Cerebellar nuclear complex (tissue), 1 donor: ENCODE measurements around the gene NUP62.

Experiments
- DNase-seq, 2 experiments: peaks; one replicate each; lab custom pipeline; 2025; lab: John Stamatoyannopoulos, UW

NUP62 gene

DNA sequence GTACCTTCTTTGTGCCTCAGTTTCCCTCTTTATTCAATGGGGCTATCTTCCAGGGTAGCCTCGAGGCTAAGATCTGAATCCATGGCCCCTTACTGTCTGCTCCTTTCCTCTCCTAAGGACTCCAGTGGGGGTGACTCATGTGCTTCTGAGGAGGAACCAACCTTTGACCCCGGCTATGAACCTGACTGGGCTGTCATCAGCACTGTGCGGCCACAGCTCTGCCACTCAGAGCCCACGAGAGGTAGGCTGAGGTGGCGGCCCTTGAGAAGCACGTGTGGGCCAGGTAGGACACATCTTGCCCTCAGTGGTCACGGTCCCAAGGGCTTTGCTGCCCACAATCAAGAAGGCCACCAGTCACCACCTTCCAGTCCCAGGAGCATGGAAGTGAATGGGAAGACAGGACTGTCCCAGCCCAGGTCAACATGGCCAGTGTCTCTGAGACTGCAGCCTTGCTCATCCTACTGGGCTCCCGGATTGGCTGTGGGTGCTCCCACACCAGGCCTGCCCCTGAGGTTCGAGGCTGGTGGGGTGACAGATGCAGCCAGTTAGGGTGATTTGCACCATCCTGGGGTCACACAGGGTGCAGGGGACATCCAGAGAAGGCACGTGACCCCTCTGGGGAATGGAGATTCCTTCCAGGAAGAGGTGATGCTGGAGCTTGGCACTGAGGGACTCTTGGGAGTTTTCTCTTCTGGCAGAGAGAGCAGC, 49.0 kb downstream of the NUP62 start:
- no peak for DNase-seq

DNA sequence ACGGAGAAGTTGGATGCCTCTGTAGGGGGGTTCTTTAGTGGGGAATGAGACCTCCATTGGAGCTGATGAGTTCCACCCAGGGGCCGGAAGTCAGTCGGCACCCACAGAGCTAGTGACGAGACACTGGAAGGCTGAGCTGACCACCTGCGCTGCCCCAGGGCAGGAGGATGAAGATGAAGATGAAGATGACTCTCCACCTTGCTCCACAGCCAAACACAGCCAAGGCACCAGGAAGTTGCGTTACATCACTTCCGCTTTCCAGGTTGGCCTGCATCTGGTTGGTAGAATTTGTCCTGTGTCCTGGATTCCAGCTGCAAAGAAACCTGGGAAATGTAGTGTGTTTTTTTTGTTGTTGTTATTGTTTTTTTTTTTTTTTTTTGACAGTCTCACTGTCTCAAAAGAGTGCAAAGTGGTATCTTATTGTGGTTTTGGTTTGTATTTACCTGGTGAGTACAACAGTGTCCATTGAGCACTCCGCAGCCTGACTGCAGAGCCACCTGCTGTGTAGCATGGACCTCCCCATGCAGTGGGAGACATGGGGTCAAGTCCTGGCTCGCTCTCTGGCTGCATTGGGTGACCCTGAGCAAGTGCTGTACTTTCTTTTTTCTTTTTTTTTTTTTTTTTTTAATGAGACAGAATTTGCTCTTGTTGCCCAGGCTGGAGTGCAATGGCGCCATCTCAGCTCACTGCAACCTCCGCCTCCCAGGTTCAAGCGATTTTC, 49.9 kb downstream of the NUP62 start:
- no peak for DNase-seq

DNA sequence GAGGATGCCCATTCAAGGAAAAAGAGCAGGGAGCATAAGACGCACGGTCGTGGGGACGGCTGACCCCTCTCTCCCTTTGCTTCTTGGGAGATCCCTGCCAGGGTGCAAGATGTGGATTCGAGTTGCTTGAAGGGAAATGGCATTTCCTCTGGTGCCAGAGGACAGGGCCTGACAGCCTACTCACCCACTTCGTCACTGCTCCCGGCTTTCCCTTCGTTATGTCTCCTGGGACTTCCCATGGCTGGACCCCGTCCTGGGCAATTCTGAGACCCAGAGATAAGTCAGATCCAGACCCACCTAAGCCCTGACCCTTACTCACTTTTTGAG, 50.6 kb downstream of the NUP62 start:
- DNase-seq, result no peak

DNA sequence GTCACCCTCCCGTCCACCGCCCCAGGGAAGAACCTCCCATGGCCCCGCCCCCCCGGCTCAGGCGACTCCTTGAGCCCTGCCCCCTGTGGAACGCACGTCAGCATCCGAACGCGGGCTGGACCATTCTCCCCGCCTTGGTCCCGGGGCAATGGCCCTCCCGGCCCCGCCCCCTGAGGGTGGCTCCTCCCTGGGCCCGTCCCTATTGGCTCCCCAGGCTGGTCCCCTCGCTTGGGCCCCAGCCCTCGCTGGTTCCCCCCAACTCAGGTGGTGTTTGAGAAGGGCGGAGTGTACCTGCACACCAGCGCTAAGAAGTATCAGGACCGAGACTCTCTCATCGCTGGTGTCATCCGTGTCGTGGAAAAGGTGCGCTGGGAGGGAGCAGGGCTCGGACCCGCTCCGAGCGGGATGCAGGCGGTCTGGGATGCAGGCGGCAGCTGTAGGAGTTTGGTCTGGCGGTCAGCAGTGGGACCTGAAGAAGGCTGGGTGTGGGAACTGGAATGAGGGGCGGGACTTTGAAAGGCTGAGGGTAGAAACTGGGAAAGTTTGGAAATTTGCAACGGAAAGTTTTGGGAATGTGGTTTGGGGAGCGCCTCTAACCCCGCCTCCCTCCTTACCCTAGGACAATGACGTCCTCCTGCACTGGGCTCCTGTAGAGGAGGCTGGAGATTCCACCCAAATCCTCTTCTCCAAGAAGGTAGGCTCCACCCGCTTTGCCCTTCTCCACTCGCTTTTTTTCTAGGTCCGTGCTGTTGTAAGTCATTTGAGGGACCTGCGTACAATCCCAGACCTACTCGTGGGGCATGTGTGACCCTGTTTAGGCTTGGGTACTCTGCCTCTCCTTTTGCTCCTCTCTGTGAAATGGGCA, 51.2 kb downstream of the NUP62 start:
- DNase-seq, result peak; percentile 52 to 81

DNA sequence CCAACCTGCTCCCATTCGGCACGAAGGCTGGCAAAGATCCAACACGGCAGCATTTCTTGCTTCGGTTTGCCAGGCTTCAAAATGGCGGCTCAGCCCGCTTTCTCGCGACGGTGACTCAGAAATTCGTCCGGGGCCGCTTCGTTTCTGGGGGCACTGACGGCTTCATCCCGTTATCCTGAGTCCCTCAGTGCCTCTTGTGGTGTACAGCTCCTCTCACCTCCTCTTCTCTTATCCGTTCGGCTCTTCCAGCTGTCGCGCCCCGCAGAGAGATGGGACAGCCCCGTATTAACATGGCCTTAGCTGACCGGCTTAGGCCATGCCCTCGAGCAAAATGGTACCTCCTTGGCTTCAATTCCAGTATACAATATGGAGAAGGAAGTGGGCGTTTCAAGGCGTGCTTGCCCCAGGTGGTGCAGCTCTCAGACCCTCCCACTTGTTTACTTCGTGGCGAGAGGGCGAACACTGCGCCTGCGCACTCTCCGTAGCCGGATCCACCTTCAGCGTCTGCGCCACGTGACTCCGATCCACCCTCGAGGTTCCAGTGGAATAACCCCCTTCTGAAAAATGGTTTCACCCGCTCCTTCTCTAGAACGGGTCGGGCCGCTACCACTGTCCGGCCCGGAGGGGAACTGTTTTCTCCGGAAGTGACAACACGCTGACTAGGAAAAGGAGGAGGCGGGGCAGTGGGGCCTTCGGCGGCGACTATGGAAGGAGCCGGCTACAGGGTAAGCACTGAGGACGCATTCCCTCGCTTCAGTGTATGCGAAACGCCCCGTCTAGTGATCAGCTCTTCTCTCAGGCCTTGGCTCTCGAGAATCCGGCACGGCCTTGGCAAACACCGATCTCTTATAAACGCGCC, 52.1 kb downstream of the NUP62 start, which contains the start of the genes AKT1S1 and TBC1D17:
AKT1S1 (minus strand) TSS at position 336 of the 859 bp plus-strand sequence. CDS start 4,060 bp downstream, outside the sequence.
TBC1D17 (plus strand) TSS at position 683 of the 859 bp plus-strand sequence; CDS start at position 705, 22 bp downstream.
- peak; percentile 95 to 99 for DNase-seq

GRCh38 chr19:49876422-49877019, 52.8 kb downstream of the NUP62 start:
- peak; percentile 90 to 96 for DNase-seq

DNA sequence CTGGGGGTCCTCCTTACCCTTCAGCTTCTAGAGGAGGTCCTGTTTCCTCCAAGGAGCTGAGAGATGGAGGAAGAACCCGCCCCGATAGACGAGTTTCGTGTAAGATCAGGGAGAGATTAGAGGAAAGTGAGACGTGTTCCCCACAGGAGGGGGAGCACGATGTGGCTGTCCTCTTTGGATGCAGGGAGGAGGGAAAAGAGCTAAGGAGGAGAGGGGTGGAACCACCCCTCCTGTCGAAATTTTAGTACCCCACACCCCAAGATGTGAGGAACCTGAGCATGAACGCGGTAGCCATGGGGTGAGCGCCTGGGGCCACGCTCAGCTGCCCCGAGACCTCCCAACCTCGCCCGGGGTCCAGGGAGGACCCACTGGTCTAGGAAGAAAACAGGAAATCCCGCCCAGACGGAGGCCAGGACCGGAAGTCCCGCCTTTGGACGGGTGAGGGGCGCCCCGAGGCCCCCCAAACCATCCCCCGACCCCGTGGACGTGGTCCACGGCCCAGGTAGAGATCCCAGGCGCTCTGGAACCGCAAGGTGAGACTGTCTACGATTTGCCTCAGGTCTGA, 53.4 kb downstream of the NUP62 start:
- peak in 1 of 2 experiments; percentile 11 for DNase-seq

DNA sequence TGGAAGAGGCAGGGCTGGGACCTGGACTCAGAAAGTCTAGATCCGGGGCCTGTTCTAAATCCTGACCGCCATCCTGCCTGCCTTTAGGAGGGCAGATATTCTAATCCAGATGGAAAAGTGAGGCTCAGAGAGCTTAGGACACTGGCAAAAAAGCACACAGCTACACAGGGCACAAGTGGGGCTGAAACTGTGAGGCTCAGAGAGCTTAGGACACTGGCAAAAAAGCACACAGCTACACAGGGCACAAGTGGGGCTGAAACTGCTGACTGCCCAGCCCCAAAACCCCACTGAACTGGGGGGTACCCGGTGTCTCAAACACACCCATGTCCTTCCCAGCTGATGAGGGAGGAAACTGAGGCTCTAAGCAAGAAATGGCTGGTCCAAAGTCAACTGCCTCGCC, 54.1 kb downstream of the NUP62 start:
- no peak for DNase-seq

- no peak for DNase-seq
Observed at GRCh38 chr19:49874503-49875157, 54.7 kb downstream of the NUP62 start.

GRCh38 chr19:49873834-49874233, 55.5 kb downstream of the NUP62 start:
- no peak for DNase-seq

GRCh38 chr19:49873129-49873521, 56.2 kb downstream of the NUP62 start:
- no peak for DNase-seq

- DNase-seq, result no peak
Observed at GRCh38 chr19:49872245-49873128, 56.8 kb downstream of the NUP62 start.

GRCh38 chr19:49871349-49871985, 57.8 kb downstream of the NUP62 start:
- no peak for DNase-seq

DNA sequence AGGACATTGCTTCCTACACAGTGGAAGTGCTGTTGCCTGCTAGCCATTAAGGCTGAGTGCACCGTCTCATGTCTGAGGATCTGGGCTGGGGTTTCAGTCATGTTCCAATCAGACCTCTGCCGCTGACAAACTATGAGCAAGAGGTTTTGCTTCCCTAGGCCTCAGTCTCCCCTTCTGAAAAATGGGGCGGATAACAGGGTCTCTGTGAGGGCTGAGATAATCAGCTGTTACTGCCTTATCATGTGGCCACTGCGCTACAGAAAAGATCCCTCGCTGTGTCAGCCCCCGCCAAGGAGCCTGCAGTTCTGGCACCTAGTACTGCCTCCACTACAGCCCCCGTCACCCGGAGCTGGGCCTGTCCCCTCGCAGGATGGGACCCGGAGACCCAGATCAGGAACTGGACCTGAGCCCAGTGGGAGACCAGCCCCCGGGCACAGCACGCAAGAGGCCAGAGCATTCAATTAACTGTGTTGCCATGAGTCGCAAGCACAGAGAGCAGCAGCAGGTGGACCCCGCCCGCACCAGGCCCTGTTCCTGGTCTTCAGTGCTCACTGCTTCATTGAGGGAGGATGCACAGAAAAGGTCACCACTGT, 58.9 kb downstream of the NUP62 start:
- DNase-seq, result no peak

DNA sequence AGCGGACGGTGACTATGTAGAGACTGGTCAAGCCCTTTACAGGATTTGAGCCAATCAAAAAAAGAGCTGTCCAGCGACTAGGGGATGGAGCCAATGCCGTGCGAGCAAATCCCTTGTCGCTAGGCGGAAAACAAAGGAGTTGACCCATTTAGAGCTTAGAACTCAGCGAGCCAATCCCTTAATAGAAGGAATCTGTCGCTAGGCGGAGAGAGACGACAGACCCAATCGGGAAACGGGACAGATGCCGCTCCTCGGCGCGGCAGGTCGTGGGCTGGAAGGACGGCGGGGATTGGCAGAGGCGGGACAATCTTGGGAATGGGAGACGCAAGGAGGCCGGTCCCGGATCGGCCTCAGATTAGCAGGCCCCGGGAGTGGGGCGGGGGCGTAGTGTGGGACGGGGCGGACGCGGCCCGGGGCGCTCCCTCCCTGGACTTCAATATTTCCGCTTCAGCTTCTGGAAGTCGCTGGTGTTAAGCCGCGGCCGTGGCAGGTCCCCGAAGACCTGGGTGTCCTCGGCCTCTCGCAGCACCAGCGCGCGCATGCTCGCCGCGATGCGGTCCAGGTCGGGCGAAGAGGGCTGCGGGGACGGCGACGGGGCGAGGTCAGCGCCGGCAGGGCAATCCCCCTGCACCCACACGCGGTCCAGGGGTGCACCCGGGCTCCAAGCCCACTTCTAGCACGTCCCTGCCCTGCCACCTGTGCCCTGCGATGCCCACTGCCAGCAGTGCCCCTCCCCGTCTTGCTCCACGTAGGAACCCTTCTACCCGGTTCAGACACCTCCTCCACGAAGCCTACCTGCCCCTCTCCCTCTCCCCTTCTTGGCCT, 59.6 kb downstream of the NUP62 start:
- DNase-seq, result peak; percentile 97 to 100

DNA sequence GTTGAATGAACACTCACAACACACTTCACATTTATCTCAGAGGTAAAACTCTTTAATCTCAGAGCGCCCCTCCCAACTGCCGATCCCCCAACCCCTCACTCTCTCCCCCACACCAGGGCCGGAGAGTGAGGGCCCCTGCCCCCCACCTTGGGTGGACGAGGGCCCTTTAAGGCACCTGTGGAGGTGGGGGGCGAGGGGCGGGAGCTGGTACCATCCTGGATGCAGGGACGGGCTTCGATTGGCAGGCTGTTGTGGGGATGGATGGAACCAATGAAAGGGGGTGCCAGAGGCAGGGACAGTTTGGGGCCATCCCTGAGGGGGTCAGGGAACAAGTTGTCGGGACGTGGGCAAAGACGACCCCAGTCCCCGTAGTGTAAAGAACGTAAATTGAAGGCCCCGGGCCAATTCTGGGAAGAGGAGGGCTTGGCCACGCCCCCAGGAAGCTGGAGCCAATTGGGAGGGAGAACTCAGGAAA, 60.3 kb downstream of the NUP62 start:
- DNase-seq, result no peak
